ENCODE measurements around the gene TAOK2.

TAOK2 gene

DNA sequence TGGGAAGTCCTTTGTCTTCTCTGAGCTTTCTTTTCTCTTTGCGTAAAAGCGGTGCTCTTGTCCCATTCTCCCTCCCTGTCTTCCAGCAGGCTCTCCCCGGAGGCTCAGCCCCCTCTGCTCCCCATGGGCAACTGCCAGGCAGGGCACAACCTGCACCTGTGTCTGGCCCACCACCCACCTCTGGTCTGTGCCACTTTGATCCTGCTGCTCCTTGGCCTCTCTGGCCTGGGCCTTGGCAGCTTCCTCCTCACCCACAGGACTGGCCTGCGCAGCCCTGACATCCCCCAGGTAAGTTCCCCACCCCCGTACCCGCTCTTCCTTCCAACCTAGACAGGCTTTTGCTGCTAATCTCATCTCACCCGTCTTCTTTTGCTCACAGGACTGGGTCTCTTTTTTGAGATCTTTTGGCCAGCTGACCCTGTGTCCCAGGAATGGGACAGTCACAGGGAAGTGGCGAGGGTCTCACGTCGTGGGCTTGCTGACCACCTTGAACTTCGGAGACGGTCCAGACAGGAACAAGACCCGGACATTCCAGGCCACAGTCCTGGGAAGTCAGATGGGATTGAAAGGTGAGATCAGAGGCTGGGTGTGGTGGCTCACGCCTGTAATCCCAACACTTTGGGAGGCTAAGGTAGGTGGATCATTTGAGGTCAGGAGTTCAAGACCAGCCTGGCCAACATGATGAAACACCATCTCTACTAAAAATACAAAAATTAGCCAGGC is 10.5 kb upstream of the TAOK2 start:
- no peak for DNase-seq (ENCODE audit: low spot score)

DNA sequence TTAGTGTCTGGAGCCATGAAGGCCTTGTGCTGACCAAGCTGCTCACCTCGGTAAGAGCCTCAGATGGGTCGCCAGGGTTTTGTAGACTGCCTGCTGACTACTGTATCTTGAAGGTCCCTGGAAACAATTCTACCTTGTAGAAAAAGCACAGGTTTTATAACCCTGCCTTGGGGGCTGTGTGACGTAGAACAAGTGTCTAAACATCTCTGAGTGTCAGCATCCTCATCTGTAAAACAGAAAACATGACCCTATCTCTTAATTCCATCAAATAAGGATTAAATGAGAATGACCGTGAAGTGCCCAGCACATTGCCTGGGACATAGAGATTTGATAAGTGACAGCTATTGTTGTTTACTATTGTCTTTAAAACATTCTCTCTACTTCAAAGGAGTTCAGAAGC is 5.5 kb upstream of the TAOK2 start:
- no peak for DNase-seq (ENCODE audit: low spot score)

DNA sequence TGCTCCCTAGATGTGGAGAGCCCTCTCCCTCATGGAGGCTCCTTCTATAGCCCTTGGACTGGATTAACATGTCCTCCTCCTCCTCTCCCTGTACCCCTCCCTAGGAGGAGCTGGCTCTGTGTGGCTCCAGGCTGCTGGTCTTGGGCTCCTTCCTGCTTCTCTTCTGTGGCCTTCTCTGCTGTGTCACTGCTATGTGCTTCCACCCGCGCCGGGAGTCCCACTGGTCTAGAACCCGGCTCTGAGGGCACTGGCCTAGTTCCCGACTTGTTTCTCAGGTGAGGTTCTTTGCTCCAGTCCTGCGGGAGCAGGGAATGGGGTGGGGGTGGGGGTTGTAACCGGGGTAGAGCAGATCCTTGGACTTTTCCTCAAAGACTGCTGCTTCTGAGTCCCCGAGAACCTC is 2.4 kb upstream of the TAOK2 start:
- DNase-seq (ENCODE audit: low spot score), result no peak

DNA sequence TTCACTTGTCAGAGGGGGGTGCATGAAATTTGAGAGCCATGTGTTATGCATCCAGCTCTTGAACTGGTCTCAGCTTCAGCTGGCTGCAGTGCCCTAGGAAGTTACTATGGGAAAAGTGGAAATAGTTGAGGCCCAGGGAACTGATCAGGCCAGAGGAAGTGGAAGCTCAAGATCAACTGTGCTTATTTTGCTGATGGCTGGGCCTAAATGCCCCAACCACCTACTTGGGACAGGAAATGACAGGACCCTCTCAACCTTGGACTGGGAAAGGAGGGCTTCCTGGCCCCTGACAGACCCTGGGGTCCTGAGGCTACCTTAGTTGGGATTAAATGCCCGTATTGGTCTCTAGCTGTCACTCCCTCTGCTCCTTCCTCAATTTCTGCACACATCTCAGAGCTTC is 1.2 kb upstream of the TAOK2 start:
- no peak for DNase-seq (ENCODE audit: low spot score)

DNA sequence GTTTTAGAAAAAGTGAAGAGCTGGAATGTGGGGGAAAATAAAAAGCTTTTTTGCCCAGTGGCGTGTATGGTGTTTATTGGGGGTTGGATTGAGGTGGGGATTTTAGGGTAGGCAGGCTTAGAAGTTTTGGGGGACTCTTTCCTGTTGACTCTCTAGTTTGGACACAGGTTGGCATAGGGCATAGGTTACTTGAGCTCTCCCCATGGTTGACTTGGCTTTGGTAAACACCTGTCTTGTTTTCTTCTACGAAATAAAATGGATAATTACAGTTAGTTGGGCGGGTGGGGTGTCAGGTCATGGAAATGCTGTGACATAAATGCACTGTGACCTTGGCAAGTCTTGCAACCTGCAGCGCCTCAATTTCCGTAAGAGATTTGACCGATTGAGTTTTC is 680 bp upstream of the TAOK2 start:
- DNase-seq (ENCODE audit: low spot score), result no peak

DNA sequence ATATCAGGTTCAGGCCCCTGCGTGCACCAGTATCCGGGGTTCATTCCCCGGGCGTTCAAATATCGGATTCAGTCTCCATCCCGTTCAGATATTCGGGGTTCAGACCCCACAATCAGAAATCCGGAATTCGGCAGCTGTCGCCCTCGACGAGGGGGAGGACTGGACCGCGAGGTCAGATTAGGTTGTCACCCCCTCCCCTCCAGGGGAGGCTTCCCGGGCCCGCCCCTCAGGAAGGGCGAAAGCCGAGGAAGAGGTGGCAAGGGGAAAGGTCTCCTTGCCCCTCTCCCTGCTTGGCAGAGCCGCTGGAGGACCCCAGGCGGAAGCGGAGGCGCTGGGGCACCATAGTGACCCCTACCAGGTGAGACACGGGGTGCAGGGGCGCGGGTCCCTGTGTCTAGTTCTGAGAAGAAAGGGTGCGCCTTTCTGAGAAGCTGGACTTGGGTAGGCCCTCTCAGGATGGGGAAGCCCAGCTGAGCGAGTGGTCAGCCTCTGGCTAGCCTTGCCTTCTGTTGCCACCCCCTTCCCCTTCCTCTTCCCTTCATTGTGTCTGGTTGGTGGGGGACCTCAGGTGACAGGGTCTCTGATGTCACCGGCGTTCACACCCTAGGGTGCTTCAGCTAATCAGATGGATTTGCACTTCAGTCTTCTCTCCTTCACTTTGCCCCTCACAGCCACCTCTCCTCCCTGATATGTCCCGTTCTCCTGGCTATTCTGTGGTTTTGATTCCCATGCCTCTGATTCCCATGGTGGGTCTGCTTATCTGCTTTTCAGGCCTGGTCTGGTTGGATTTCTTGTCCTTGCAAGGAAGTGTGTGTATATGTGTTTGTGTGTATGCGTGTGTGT is 844 bp downstream of the TAOK2 start:
- no peak for DNase-seq (ENCODE audit: low spot score)

DNA sequence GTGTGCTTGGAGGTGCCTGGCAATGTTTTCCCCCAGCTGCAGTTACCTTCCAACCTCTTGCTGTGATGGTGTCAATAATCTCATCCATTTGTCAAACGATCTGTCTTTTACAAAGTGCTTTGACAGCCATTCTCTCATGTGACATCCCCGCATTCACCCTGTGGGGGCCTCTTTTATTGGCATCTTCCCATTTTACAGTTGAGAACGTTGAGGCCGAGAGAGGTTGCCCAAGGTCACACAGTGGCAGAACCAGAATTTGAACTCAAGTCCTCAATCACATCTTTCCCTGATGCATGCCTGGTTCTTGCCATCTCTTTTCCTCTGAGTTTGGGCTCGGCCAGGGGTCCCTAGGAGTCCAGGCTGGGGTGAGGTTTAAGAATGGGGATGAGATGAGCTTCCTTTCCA is 1.5 kb downstream of the TAOK2 start:
- no peak for DNase-seq (ENCODE audit: low spot score)

DNA sequence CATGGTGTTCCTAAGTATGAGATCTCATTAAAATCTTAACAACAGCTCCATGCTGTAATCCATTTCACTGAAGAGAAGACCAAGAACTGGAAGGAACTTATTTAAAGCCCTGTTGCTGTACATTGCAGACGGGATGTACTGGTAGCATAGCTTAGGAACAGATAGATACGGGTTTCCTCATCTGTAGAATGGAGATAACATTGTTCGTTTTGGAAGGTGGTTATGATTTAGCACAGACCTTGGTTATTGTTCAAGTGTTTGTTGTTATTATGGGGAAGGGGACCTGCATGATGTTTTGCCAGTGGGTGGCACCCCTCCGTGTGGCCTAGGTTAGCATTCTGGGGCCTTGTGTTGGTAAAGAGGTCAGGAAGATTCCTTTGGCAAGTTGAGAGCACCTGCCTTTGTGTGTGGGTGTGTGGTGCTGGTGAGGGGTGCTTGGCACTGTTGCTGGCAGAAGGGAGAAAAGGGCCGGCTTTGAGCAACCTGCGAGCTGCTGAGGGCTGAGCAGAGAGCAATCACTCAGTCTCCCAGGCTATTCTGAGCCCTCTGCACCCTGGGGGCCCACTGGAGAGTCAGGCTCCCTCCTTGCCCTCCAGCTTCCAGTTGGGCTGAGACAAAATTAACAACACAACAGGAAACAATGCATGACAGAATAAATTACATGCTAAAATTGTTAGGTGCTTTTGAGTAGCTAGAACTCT is 2.3 kb downstream of the TAOK2 start:
- no peak for DNase-seq (ENCODE audit: low spot score)

DNA sequence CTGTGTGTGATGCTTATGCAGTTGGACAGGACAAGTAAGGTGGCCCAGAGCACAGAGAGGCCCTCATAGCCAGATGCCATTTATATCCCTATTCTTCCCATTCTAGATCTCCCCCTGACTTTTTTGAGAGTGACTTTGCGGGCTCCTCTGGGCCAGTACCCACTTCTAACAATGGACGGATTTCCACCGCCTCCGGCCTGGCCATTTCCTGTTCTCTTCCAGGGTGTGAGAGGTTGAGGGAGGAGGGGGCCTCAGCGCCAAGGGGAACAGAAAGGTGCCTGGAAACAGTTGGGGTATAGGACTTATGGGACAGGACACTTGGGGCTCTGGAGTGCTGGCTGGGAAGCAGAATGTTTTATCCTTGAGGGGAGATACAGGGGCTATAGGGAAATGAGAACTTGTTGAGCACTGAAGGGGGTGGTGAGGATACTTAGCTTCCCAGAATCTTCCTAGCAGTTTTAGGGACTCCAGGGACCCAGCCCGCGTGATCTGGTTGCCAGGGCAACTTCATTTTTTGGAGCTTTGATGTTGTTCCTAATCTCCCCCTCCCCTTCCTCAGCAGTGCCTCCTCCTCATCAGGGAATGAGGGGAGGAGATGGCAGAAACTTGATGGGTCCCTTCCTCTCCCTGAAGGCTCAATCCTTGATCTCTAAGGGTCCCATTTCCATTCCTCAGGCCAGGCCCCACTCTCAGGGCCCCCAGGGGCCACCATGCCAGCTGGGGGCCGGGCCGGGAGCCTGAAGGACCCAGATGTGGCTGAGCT is 3.6 kb downstream of the TAOK2 start:
- peak; percentile 5 for DNase-seq (ENCODE audit: low spot score)

DNA sequence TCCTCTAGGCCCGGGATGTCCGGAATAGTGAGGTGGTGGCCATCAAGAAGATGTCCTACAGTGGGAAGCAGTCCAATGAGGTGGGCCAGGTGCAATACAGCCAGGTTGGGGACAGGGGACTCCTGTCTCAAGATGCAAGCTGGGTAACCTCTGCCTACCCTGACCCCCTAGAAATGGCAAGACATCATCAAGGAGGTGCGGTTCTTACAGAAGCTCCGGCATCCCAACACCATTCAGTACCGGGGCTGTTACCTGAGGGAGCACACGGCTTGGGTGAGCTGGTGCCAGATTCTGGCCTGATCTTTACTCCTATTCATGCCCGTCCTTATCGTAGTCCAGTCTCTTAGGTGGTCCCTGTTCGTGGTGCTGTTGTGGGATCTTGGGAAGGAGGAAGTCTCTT is 4.4 kb downstream of the TAOK2 start:
- DNase-seq (ENCODE audit: low spot score), result no peak

DNA sequence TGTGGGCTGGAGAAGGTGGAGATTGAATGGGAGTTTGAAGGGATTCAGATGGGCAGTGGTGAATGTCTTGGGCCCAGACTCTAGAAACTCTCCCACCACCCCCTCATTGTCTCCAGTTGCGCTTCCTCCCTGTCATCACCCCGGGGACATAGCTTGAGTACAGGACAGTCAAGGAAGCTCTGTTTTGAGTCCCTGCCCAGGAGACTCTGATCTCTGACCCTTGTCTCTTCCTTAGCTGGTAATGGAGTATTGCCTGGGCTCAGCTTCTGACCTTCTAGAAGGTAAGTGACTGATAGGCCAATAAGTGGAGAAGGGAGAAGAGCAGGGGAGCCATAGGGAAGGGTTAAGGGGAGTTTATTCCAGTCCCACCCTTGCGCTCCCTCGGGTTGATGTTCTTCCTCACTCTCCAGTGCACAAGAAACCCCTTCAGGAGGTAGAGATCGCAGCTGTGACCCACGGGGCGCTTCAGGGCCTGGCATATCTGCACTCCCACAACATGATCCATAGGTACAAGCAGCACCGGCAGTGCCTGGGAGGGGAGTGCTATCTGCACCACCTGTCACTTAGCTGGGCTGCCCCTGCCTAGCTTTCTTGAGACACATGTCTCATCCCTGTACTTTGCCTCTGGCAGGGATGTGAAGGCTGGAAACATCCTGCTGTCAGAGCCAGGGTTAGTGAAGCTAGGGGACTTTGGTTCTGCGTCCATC is 5.0 kb downstream of the TAOK2 start:
- DNase-seq (ENCODE audit: low spot score), result peak; percentile 5

DNA sequence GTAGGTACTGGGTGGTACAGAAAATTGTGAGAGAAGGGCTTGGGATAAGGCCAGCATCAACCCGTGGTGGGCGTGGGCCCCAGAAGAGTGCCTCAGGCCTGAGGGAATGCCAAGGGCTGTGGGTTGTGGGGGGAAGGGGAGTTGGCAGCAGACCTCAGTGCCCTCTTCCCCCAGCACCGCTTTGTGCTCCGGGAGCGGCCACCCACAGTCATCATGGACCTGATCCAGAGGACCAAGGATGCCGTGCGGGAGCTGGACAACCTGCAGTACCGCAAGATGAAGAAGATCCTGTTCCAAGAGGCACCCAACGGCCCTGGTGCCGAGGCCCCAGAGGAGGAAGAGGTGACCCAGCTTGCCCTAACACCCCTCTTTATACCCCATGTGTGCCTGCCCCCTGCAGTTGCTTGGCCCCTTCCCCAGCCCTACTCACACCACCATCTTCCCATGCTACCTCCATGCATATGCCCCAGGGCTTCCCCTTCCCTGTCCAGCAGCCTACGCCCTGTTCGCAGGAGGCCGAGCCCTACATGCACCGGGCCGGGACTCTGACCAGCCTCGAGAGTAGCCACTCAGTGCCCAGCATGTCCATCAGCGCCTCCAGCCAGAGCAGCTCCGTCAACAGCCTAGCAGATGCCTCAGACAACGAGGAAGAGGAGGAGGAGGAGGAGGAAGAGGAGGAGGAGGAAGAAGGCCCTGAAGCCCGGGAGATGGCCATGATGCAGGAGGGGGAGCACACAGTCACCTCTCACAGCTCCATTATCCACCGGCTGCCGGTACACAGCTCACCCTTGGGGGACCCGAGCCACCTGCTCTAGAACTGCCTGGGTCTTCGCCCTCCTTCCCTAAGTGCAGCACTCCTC is 9.1 kb downstream of the TAOK2 start:
- DNase-seq (ENCODE audit: low spot score), result no peak

DNA sequence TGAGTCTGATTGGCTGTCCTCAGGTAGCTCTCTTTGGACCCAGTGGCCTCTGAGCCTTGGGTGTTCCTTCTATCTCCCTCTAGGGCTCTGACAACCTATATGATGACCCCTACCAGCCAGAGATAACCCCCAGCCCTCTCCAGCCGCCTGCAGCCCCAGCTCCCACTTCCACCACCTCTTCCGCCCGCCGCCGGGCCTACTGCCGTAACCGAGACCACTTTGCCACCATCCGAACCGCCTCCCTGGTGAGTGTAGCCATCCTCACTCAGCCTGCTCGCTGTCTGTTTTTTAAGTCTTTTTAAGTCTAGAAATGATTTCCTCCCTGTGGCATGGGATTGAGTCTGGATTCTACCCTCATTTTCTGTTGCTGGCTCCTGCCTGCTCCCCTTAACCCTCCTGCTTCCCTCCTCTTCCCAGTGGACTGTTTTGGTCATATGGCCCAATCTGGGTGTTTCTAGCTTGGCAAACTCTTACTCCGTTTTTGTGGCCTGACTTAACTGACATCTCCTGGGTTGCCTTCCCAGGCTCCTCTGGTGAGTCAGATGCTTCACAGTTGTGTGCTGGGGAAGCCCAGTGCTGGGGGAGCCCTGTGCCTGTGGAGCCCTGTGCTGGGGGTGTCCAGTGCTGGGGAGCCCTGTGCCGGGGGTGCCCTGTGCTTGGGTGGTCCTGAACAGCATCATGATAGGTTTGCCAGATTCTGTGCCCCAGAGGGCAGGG is 9.9 kb downstream of the TAOK2 start:
- no peak for DNase-seq (ENCODE audit: low spot score)

DNA sequence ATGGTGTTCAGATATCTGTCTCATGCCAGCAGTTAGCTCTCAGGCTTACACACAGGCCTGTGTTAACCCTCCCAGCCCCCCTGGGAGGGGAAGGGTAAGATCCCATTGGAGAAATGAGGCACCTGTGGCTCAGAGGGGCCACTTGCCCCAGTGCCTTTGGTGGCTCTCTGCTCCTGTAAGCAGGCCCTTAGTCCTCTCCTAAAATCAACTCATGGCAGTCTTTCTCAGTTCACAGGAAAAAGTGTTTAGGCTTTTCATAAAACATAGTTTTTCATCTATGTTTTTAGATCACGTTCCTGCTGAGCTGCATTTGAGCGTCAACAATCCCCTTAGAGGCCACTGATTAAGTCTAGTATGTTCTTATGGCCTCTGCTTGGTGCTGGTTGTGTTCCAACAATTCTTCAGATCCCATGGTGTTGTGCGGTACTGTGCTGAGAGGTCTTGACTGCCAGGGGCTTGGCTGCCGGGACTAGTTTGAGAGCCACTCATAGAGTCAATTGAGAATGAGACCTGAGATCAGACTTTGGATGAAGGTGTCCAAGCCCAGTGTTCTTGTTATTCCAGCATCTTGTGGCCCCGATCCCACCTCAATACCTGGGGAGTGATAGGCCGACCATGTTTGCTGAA is 10.6 kb downstream of the TAOK2 start:
- DNase-seq (ENCODE audit: low spot score), result no peak

DNA sequence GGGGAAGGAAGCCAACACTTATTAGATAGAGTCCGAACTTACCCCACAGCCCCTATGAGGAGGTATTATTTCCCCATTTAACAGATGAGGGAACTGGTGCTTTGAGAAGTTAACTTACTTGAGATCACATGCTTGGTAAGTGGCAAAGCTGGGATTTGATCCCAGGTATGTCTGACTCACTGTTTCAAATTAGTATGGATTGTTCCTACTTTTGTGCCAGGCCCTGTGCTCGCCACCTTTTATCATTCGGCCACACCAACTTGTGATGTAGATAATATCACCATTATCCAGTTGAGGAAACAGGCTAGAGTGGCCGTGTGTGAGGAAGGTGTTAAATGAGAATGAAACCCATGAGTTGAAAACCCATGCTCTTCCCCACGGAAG is 11.1 kb downstream of the TAOK2 start:
- DNase-seq (ENCODE audit: low spot score), result no peak

DNA sequence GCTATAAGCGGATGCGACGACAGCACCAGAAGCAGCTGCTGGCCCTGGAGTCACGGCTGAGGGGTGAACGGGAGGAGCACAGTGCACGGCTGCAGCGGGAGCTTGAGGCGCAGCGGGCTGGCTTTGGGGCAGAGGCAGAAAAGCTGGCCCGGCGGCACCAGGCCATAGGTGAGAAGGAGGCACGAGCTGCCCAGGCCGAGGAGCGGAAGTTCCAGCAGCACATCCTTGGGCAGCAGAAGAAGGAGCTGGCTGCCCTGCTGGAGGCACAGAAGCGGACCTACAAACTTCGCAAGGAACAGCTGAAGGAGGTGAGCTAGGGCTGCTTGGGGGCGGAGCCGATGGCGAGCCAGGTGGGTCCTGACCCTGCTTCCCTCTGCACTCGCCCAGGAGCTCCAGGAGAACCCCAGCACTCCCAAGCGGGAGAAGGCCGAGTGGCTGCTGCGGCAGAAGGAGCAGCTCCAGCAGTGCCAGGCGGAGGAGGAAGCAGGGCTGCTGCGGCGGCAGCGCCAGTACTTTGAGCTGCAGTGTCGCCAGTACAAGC is 11.7 kb downstream of the TAOK2 start:
- no peak for DNase-seq (ENCODE audit: low spot score)

DNA sequence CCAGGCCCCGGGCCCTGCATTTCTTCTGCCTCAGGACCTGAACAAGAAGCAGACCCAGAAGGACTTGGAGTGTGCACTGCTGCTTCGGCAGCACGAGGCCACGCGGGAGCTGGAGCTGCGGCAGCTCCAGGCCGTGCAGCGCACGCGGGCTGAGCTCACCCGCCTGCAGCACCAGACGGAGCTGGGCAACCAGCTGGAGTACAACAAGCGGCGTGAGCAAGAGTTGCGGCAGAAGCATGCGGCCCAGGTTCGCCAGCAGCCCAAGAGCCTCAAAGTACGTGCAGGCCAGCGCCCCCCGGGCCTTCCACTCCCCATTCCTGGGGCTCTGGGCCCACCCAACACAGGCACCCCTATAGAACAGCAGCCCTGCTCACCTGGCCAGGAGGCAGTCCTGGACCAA is 12.6 kb downstream of the TAOK2 start:
- no peak for DNase-seq (ENCODE audit: low spot score)

DNA sequence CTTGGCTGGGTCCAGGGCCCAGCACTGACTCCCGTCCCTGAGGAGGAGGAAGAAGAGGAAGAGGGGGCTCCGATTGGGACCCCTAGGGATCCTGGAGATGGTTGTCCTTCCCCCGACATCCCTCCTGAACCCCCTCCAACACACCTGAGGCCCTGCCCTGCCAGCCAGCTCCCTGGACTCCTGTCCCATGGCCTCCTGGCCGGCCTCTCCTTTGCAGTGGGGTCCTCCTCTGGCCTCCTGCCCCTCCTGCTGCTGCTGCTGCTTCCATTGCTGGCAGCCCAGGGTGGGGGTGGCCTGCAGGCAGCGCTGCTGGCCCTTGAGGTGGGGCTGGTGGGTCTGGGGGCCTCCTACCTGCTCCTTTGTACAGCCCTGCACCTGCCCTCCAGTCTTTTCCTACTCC is 13.3 kb downstream of the TAOK2 start:
- no peak for DNase-seq (ENCODE audit: low spot score)

DNA sequence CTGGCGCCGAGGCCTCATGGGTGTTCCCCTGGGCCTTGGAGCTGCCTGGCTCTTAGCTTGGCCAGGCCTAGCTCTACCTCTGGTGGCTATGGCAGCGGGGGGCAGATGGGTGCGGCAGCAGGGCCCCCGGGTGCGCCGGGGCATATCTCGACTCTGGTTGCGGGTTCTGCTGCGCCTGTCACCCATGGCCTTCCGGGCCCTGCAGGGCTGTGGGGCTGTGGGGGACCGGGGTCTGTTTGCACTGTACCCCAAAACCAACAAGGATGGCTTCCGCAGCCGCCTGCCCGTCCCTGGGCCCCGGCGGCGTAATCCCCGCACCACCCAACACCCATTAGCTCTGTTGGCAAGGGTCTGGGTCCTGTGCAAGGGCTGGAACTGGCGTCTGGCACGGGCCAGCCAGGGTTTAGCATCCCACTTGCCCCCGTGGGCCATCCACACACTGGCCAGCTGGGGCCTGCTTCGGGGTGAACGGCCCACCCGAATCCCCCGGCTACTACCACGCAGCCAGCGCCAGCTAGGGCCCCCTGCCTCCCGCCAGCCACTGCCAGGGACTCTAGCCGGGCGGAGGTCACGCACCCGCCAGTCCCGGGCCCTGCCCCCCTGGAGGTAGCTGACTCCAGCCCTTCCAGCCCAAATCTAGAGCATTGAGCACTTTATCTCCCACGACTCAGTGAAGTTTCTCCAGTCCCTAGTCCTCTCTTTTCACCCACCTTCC is 13.9 kb downstream of the TAOK2 start:
- DNase-seq (ENCODE audit: low spot score), result no peak
